HG03442 (cell line): Measurements from ENCODE around the gene CD151.

Experiments
- ATAC-seq: cut with Tn5 transposase; IDR thresholded peaks from one replicate; pipeline ENCODE4 v1.9.1; 2021; ENCODE audit warnings: mild to moderate bottlenecking, moderate library complexity; ENCODE audit not compliant: unreplicated experiment

CD151 gene

GRCh38 chr11:813072-813455 is 19.7 kb upstream of the CD151 start:
- ATAC-seq: no peak

- no peak for ATAC-seq
Observed at GRCh38 chr11:813456-814096, 19.2 kb upstream of the CD151 start.

- ATAC-seq: no peak
Observed at GRCh38 chr11:815675-816432, 16.9 kb upstream of the CD151 start.

- ATAC-seq: no peak
Observed at GRCh38 chr11:816433-816779, 16.3 kb upstream of the CD151 start.

- ATAC-seq: no peak
Observed at GRCh38 chr11:818396-819128, 14.2 kb upstream of the CD151 start, which contains the start of gene PNPLA2. TSS of gene PNPLA2 (plus strand) at chr11:818914. CDS start at chr11:819719, 805 bp downstream.

- peak; percentile 48 for ATAC-seq
Observed at GRCh38 chr11:819129-819931, 13.4 kb upstream of the CD151 start.

GRCh38 chr11:819943-820649 is 12.7 kb upstream of the CD151 start:
- peak; percentile 53 for ATAC-seq

GRCh38 chr11:820655-821511 is 11.9 kb upstream of the CD151 start:
- no peak for ATAC-seq

- ATAC-seq: no peak
Observed at GRCh38 chr11:821512-822371, 11.0 kb upstream of the CD151 start.

- ATAC-seq: no peak
Observed at GRCh38 chr11:823441-824291, 9.1 kb upstream of the CD151 start.

GRCh38 chr11:824292-824880 is 8.4 kb upstream of the CD151 start:
- no peak for ATAC-seq

- ATAC-seq: no peak
Observed at GRCh38 chr11:824942-825341, 7.8 kb upstream of the CD151 start.

- ATAC-seq: no peak
Observed at GRCh38 chr11:825366-826226, 7.2 kb upstream of the CD151 start.

GRCh38 chr11:826227-826621 is 6.5 kb upstream of the CD151 start:
- ATAC-seq: no peak

- no peak for ATAC-seq
Observed at GRCh38 chr11:826836-827145, 6.0 kb upstream of the CD151 start.

GRCh38 chr11:827146-827896 is 5.4 kb upstream of the CD151 start:
- no peak for ATAC-seq
